Spleen (tissue), 11 donors: ENCODE measurements around the gene C10orf67. TPM values are rescaled to one million over a fixed set of nuclear protein-coding genes. Genes with fewer than 3 reads are reported as not detected.
"Not testable (repeated sequence)": the region's sequence is repeated elsewhere in the genome, so short reads cannot be mapped to it uniquely, and the experiment has no call there.

Experiments
- DNase-seq: peaks from one replicate; pipeline ENCODE4 v3.0.0-alpha.2; 2020
- H3K27ac ChIP-seq, 8 donors: fragments of 200-600 bp; sonication (generic) in 7 of 8; 1 replicate in 4 of 8; 2 replicates in 4 of 8; pipeline versions ENCODE4 v1.5.0 to v1.8.0; 2016 to 2021; ENCODE audit warnings: inconsistent platforms in 4 of 8, mild to moderate bottlenecking in 4 of 8, moderate library complexity in 1 of 8
- H3K27me3 ChIP-seq, 7 donors: fragments of 200-600 bp; sonication (generic) in 6 of 7; replicated peaks in 1 of 7; 1 replicate in 4 of 7; 2 replicates in 3 of 7; pipeline versions ENCODE4 v1.5.0 to v1.8.0; 2016 to 2021; ENCODE audit warnings: inconsistent platforms in 3 of 7, mild to moderate bottlenecking in 1 of 7
- H3K36me3 ChIP-seq, 6 donors: fragments of 200-600 bp; sonication (generic) in 5 of 6; 1 replicate in 4 of 6; 2 replicates in 2 of 6; pipeline versions ENCODE4 v1.5.0 to v1.8.0; 2016 to 2021; ENCODE audit warnings: inconsistent platforms in 2 of 6
- H3K4me1 ChIP-seq, 6 donors: fragments of 200-600 bp; sonication (generic) in 5 of 6; 1 replicate in 3 of 6; 2 replicates in 3 of 6; pipeline versions ENCODE4 v1.5.0 to v1.8.0; 2016 to 2021; ENCODE audit warnings: inconsistent platforms in 3 of 6
- H3K4me3 ChIP-seq, 8 donors: fragments of 200-600 bp; sonication (generic) in 7 of 8; 1 replicate in 4 of 8; 2 replicates in 4 of 8; pipeline versions ENCODE4 v1.5.0 to v1.8.0; 2016 to 2021; ENCODE audit warnings: inconsistent platforms in 4 of 8, mild to moderate bottlenecking in 4 of 8, moderate library complexity in 2 of 8
- H3K9me3 ChIP-seq, 8 donors: fragments of 200-600 bp; sonication (generic) in 7 of 8; 1 replicate in 4 of 8; 2 replicates in 4 of 8; pipeline versions ENCODE4 v1.5.0 to v1.8.0; 2016 to 2021; ENCODE audit warnings: inconsistent platforms in 4 of 8
- POLR2A ChIP-seq, 3 donors: fragments of 450-650 bp; IDR thresholded peaks; one replicate each; pipeline ENCODE4 v1.5.1; 2017; ENCODE audit warnings: antibody characterized with exemption in 3 of 3, mild to moderate bottlenecking in 1 of 3
- POLR2AphosphoS5 ChIP-seq, 3 donors: sonication (generic); formaldehyde crosslinking; IDR thresholded peaks; one replicate each; pipeline ENCODE4 v1.5.1; 2017; ENCODE audit warnings: antibody characterized with exemption in 3 of 3
- WGBS, 5 donors: extraction: QIAGEN DNeasy Blood & Tissue Kit in 3 of 5; methylation state at CpG; one replicate each; pipeline versions ENCODE4 v1.1.5 to v1.1.7; 2013 to 2018; 5-methylcytosine and 5-hydroxymethylcytosine counted together
- intact Hi-C: fragments of 100-400 bp; cut with DNase I; formaldehyde crosslinking; loops from one replicate; pipeline ENCODE4 v1.15.0; 2023; ENCODE audit warnings: low total_unique reads
- polyA plus RNA-seq, 3 donors: library from polyadenylated mRNA; stranded (reverse); fragments of 200-250 nt; gene quantifications; one replicate each; pipeline ENCODE4 v1.2.1, GENCODE V29; 2013
- total RNA-seq, 7 donors: library from RNA; depleted of rRNA in 3 of 7; stranded (reverse); fragments of >200 nt in 3 of 7; fragmentation: NEBNext Ultra II Directional in 4 of 7; extraction: Animal tissue kit (Norgen Biotek cat#: 25700) in 4 of 7; gene quantifications; one replicate each; pipeline versions ENCODE4 v1.1.0 to v1.2.1, GENCODE V29; 2016 to 2021
- TF ChIP-seq, protein P1 (sequence below), 11 experiments: fragments of 200-600 bp in 7 of 11; fragments of 450-650 bp in 4 of 11; sonication (generic) in 4 of 11; IDR thresholded peaks in 8 of 11; conservative IDR thresholded peaks in 3 of 11; 1 replicate in 7 of 11; 2 replicates in 4 of 11; pipeline versions ENCODE4 v1.4.0 to v1.8.0; 2016 to 2021; ENCODE audit warnings: antibody characterized with exemption in 11 of 11, inconsistent platforms in 4 of 11, mild to moderate bottlenecking in 1 of 11
- donor health status: healthy with polysubstance abuse.
- donor health status: DM: no; HTN: no; CAD: no; lungs with moderate emphysema.
- donor health status: DM: no; HTN: no; CAD: no.
- donor health status: Bipolar disorder and iron deficiency.
- donor health status: healthy.
- donor health status: DM: no; HTN: no; CAD: no.
- donor health status: DM: yes; HTN: yes; CAD: no.

Gene C10orf67
- total and polyA plus RNA-seq, 10 donors: 0.02 to 0.32 (median 0.21) TPM; not detected in 4

DNA sequence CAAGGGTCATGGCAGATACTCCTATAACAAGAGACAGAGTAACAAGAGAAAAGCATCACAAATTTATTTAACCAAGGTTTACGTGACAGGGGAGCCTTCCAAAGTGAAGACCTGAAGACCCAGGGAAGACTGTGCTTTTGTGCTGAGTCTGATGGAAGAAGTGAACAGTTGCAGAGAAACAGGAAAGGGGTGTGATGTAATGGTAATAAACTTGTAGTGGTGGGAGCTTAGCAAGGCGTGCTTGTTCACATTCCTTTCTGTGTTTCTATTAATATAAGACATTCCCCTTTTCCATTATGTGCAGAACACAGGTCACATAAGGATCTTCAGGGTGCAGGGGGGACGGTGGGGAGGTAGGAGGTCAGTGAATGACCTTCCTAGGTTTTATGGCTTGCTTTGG lies 25.5 kb upstream of the C10orf67 start:
- TF ChIP-seq, protein P1, sequence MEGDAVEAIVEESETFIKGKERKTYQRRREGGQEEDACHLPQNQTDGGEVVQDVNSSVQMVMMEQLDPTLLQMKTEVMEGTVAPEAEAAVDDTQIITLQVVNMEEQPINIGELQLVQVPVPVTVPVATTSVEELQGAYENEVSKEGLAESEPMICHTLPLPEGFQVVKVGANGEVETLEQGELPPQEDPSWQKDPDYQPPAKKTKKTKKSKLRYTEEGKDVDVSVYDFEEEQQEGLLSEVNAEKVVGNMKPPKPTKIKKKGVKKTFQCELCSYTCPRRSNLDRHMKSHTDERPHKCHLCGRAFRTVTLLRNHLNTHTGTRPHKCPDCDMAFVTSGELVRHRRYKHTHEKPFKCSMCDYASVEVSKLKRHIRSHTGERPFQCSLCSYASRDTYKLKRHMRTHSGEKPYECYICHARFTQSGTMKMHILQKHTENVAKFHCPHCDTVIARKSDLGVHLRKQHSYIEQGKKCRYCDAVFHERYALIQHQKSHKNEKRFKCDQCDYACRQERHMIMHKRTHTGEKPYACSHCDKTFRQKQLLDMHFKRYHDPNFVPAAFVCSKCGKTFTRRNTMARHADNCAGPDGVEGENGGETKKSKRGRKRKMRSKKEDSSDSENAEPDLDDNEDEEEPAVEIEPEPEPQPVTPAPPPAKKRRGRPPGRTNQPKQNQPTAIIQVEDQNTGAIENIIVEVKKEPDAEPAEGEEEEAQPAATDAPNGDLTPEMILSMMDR (IDR thresholded peaks at IDR 0.05 in 8 of 11, conservative IDR thresholded peaks at IDR 0.05 in 3 of 11): no peak
- no peak for TF ChIP-seq POLR2AphosphoS5 (IDR thresholded peaks at IDR 0.05)
- no peak for TF ChIP-seq POLR2A (IDR thresholded peaks at IDR 0.05)
- intact Hi-C loops: no loop called here
- Histone ChIP-seq H3K27me3 (peaks cover 0 to 6% (median 0%) of the 10 kb centered on the region in 7 donors), H3K27ac (no peak overlapping the region), H3K4me1 (peaks cover 0 to 30% (median 22%) of the 10 kb centered on the region in 6 donors), H3K4me3 (no peak overlapping the region), H3K9me3 (no peaks in the 10 kb centered on the region), H3K36me3 (no peaks in the 10 kb centered on the region)
- no peak for DNase-seq
- 39 to 70% (median 60%) methylated on average over 3 of the region's 3 CpGs for WGBS, 5 donors

DNA sequence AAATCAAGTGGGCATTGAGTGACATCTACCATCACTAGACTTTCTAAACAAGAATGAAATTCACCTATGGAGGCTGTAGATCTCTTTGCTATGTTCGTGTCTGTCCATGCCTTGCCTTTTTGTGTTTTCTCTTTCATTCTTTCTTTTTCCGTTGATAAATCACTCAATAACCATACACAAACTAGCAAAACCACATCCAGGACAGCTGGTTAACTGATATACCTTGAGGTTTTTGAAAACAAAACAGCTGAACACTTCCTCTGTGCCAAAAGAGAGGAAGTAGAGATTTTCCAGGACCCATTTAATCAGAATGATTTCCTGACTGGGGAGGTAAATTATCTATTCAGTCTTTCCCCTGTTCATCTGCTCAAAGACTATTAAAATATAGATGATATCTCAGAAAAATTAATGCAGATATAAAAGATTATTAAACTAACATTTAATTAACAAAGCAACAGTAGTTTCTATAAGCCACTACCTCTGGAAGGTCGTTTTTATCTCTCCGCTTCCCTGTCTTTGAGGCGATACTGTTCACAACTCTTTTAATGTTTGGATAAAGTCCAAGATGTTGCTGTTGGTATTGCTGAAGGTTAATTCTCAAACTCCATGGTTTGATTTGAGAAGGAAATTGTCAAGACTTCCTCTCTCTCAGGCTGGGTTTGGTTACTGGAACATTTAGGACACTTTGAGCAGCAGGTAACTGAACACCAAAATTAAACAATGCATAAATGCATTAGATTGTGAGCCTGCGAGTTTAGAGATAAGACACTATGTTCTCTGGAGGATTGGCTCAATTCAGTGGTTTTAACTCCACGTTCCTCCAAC lies 24.4 kb upstream of the C10orf67 start:
- no peaks in the 10 kb centered on the region for H3K36me3 ChIP-seq
- H3K4me1 ChIP-seq: peaks cover 0 to 31% (median 22%) of the 10 kb centered on the region in 6 donors
- H3K27ac ChIP-seq: peak overlapping the region in 1 of 8 donors; percentile 47
- TF ChIP-seq, protein P1 (IDR thresholded peaks at IDR 0.05 in 8 of 11, conservative IDR thresholded peaks at IDR 0.05 in 3 of 11): no peak
- TF ChIP-seq POLR2AphosphoS5 (IDR thresholded peaks at IDR 0.05) (no peak), POLR2A (IDR thresholded peaks at IDR 0.05) (no peak)
- DNase-seq: no peak
- WGBS, 5 donors: 17 to 28% (median 23%) methylated on average over 7 of the region's 7 CpGs
- intact Hi-C loops: no loop called here
- H3K4me3 ChIP-seq: peak overlapping the region in 1 of 8 donors; percentile 29
- peaks cover 0 to 15% (median 0%) of the 10 kb centered on the region in 7 donors for H3K27me3 ChIP-seq
- no peaks in the 10 kb centered on the region for H3K9me3 ChIP-seq

DNA sequence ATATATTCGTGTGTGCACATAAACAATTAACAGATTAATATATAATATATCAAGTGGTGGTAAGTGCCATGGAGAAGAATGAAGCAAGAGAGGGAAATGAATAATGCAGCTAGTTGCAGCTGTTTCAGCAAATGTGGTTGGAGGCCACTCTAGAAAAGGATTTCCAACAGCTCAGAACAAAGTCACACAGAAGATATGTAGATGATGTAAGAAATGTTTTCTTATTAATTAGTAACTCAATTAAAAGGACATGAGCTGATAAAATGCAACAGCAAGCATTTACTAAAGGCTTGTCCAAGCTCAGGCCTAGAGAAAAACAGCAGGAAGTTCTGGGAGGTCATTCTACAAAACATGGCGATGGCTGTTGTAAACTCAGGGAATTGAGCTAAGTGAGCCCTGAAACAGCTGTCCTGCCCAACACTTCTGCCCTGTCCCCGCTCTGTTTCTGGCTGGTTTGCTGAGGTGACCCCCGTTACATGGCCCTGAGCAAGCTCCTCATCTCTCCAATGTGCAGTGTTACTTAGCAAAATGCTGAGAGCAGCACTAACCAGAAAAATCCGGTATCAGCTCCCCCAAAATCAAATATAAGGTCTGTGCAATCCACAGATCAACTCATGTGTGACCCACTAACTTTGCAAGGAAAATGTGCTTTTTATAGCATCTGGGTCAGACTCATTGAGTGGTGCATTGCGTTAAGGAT lies 23.4 kb upstream of the C10orf67 start:
- Histone ChIP-seq H3K4me3 (peak overlapping the region in 1 of 8 donors; percentile 29), H3K4me1 (peaks cover 0 to 36% (median 22%) of the 10 kb centered on the region in 6 donors), H3K27me3 (peaks cover 0 to 20% (median 0%) of the 10 kb centered on the region in 7 donors), H3K27ac (peak overlapping the region in 1 of 8 donors; percentile 47), H3K9me3 (no peaks in the 10 kb centered on the region), H3K36me3 (no peaks in the 10 kb centered on the region)
- 67 to 74% (median 72%) methylated on average over 6 of the region's 6 CpGs for WGBS, 5 donors
- intact Hi-C loops: no loop called here
- TF ChIP-seq POLR2A (IDR thresholded peaks at IDR 0.05): no peak
- DNase-seq: no peak

DNA sequence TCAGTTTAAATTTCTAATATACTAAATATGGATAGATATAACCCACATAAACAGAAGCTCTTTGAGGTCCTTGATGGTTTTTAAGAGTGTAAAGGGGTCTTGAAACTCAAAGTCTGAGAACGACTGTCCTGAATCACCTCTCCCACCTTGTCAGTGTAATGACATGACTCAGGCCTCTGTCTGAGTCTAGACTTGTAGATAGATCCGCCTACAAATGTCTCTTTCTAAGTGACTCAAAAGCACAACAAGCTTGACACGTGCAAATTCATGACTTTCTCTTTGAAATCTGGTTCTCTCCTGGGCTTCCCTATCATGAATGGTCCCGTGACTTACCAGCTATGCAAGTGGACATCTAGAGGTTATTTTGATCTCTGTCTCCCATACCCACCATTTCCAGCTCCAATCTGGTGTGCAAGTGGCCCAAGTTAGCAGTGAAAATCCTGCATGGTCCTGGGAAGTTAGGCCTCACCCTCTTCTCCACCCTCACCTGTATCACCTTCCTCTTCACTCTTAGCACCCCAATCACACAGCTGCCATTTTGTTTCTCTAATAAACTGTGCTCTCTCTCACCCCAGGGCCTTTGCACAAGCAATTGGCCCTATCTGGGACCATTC lies 20.9 kb upstream of the C10orf67 start:
- peaks cover 0 to 20% (median 0%) of the 10 kb centered on the region in 7 donors for H3K27me3 ChIP-seq
- H3K9me3 ChIP-seq, H3K4me3 ChIP-seq, intact Hi-C loops, DNase-seq, H3K27ac ChIP-seq, H3K36me3 ChIP-seq: not testable (repeated sequence)
- WGBS, 5 donors: 59 to 81% (median 77%) methylated on average over 4 of the region's 4 CpGs
- H3K4me1 ChIP-seq: peaks cover 0 to 36% (median 22%) of the 10 kb centered on the region in 6 donors
